ENCODE data around the gene PAFAH1B1.

PAFAH1B1 gene

GRCh38 chr17:2580661-2581060 is 12.8 kb upstream of the PAFAH1B1 start:
- POLR2A ChIA-PET: interaction anchor here (0.6 kb wide), 1 partner anchor 1181 kb away, joined by 10 read pairs; the partner anchor contains the start of gene YWHAE
- H3K36me3 ChIP-seq (ENCODE audit: control insufficient read depth in 2 of 2, insufficient read depth in 1 of 2, low read length in 2 of 2): no peaks in the 10 kb centered on the region
- H3K4me1 ChIP-seq (ENCODE audit: control insufficient read depth, insufficient read depth, low read length): no peaks in the 10 kb centered on the region
- H3K9me3 ChIP-seq (ENCODE audit: control insufficient read depth, insufficient read depth, low read depth, low read length): no peaks in the 10 kb centered on the region
- H3K27ac ChIP-seq (ENCODE audit: extremely low read depth, low read depth, low read length): no peak overlapping the region
- no peak for TF ChIP-seq ZNF596 (tag by site-specific recombination; IDR thresholded peaks at IDR 0.05)
- no peak for TF ChIP-seq ZNF560 (tag by site-specific recombination; IDR thresholded peaks at IDR 0.05; ENCODE audit: borderline replicate concordance)
- TF ChIP-seq ZNF18 (tag by site-specific recombination; IDR thresholded peaks at IDR 0.05): no peak
- no peak for TF ChIP-seq BCL11A (tag by site-specific recombination; IDR thresholded peaks at IDR 0.05; ENCODE audit: low read depth)
- no peak for TF ChIP-seq ZNF837 (tag by site-specific recombination; IDR thresholded peaks at IDR 0.05)
- no peak for TF ChIP-seq ZNF580 (tag by site-specific recombination; IDR thresholded peaks at IDR 0.05)
- TF ChIP-seq ZNF121 (tag by site-specific recombination; IDR thresholded peaks at IDR 0.05): no peak
- H3K4me3 ChIP-seq (ENCODE audit: low read depth, low read length): no peak overlapping the region
- CTCF ChIA-PET: interaction anchor here (1.1 kb wide), 1 partner anchor 17 kb away, joined by 3 read pairs; no protein-coding TSS in a partner anchor

GRCh38 chr17:2582493-2582892 is 11.0 kb upstream of the PAFAH1B1 start:
- Histone ChIP-seq H3K4me3 (ENCODE audit: low read depth, low read length) (no peak overlapping the region), H3K27ac (ENCODE audit: extremely low read depth, low read depth, low read length) (no peak overlapping the region), H3K9me3 (ENCODE audit: control insufficient read depth, insufficient read depth, low read depth, low read length) (no peaks in the 10 kb centered on the region), H3K36me3 (ENCODE audit: control insufficient read depth in 2 of 2, insufficient read depth in 1 of 2, low read length in 2 of 2) (no peaks in the 10 kb centered on the region), H3K4me1 (ENCODE audit: control insufficient read depth, insufficient read depth, low read length) (no peaks in the 10 kb centered on the region)
- ChIA-PET POLR2A (no interaction called here), CTCF (no interaction called here)
- TF ChIP-seq ZNF658 (tag by site-specific recombination; IDR thresholded peaks at IDR 0.05): no peak
- no peak for TF ChIP-seq ZNF624 (tag by site-specific recombination; IDR thresholded peaks at IDR 0.05)
- TF ChIP-seq GFI1B (tag by site-specific recombination; IDR thresholded peaks at IDR 0.05): no peak
- no peak for TF ChIP-seq ZEB2 (tag by site-specific recombination; IDR thresholded peaks at IDR 0.05)
- TF ChIP-seq ZFHX2 (tag by site-specific recombination; conservative IDR thresholded peaks at IDR 0.05): no peak
- no peak for TF ChIP-seq ZNF433 (tag by site-specific recombination; IDR thresholded peaks at IDR 0.05; ENCODE audit: low read depth)
- TF ChIP-seq GLI4 (tag by site-specific recombination; IDR thresholded peaks at IDR 0.05): no peak
- TF ChIP-seq, protein P1, sequence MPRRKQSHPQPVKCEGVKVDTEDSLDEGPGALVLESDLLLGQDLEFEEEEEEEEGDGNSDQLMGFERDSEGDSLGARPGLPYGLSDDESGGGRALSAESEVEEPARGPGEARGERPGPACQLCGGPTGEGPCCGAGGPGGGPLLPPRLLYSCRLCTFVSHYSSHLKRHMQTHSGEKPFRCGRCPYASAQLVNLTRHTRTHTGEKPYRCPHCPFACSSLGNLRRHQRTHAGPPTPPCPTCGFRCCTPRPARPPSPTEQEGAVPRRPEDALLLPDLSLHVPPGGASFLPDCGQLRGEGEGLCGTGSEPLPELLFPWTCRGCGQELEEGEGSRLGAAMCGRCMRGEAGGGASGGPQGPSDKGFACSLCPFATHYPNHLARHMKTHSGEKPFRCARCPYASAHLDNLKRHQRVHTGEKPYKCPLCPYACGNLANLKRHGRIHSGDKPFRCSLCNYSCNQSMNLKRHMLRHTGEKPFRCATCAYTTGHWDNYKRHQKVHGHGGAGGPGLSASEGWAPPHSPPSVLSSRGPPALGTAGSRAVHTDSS (tag by site-specific recombination; IDR thresholded peaks at IDR 0.05): no peak
- TF ChIP-seq YY1 (tag by site-specific recombination; IDR thresholded peaks at IDR 0.05): no peak
- no peak for TF ChIP-seq ZNF112 (tag by site-specific recombination; IDR thresholded peaks at IDR 0.05)
- TF ChIP-seq ZNF138 (tag by site-specific recombination; IDR thresholded peaks at IDR 0.05; ENCODE audit: borderline replicate concordance): no peak

- TF ChIP-seq, protein P2, sequence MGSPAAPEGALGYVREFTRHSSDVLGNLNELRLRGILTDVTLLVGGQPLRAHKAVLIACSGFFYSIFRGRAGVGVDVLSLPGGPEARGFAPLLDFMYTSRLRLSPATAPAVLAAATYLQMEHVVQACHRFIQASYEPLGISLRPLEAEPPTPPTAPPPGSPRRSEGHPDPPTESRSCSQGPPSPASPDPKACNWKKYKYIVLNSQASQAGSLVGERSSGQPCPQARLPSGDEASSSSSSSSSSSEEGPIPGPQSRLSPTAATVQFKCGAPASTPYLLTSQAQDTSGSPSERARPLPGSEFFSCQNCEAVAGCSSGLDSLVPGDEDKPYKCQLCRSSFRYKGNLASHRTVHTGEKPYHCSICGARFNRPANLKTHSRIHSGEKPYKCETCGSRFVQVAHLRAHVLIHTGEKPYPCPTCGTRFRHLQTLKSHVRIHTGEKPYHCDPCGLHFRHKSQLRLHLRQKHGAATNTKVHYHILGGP (tag by site-specific recombination; IDR thresholded peaks at IDR 0.05): no peak
- TF ChIP-seq GLIS1 (tag by site-specific recombination; IDR thresholded peaks at IDR 0.05): peak; percentile 95
- no peak for TF ChIP-seq ZNF555 (tag by site-specific recombination; conservative IDR thresholded peaks at IDR 0.05)
- no peak for TF ChIP-seq ZNF148 (tag by site-specific recombination; IDR thresholded peaks at IDR 0.05; ENCODE audit: borderline replicate concordance)
- no peak for TF ChIP-seq ZNF175 (tag by site-specific recombination; IDR thresholded peaks at IDR 0.05)
- H3K4me1 ChIP-seq (ENCODE audit: control insufficient read depth, insufficient read depth, low read length): peaks cover 5% of the 10 kb centered on the region
- no peaks in the 10 kb centered on the region; the same call in 1 of the 2 replicates for H3K9me3 ChIP-seq (ENCODE audit: control insufficient read depth, insufficient read depth, low read depth, low read length)
- CTCF ChIA-PET: interaction anchor here (0.7 to 1.4 kb wide), 5 partner anchors 33 to 209 kb away, joined by 3 to 5 read pairs (median 4); no protein-coding TSS in a partner anchor
- no peak overlapping the region for H3K27ac ChIP-seq (ENCODE audit: extremely low read depth, low read depth, low read length)
- no peaks in the 10 kb centered on the region for H3K36me3 ChIP-seq (ENCODE audit: control insufficient read depth in 2 of 2, insufficient read depth in 1 of 2, low read length in 2 of 2)
- H3K4me3 ChIP-seq (ENCODE audit: low read depth, low read length): no peak overlapping the region
- POLR2A ChIA-PET: no interaction called here
These were observed 2.3 kb upstream of the PAFAH1B1 start for GRCh38 chr17:2591040-2591640.

All from HEK293 (cell line).